ENCODE measurements around the gene MOAP1. TPM values are rescaled to one million over a fixed set of nuclear protein-coding genes. Genes with fewer than 3 reads are reported as not detected.
"Not testable (repeated sequence)": the region's sequence is repeated elsewhere in the genome, so short reads cannot be mapped to it uniquely, and the experiment has no call there.

The MOAP1 gene
- total RNA-seq, 1 experiment from 2014 or later = 9.3 TPM

- BruUV-seq (replicated peaks) = no TSS peak
- H3K4me2 ChIP-seq = no peak overlapping the region
Observed at GRCh38 chr14:93175492-93175891, 9.2 kb downstream of the MOAP1 start.

DNA sequence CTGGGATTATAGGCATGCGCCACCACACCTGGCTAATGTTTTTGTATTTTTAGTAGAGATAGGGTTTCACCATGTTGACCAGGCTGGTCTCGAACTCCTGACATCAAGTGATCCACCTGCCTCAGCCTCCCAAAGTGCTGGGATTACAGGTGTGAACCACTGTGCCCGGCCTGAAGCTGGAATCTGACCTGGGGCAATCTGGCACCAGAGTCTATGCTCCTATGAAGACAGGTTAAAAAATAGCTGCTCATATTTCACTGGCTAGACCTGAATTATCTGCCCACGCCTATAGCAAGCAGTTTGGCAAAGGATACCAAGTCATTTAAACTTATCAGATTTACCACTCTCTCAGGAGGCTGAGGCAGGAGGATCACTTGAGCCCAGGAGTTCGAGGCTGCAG lies 10.0 kb downstream of the MOAP1 start:
- H2AFZ ChIP-seq; H3K79me2 ChIP-seq (ENCODE audit: low read depth); CTCF ChIA-PET; H3K9me2 ChIP-seq (ENCODE audit: insufficient read depth); H3K4me2 ChIP-seq; H3K4me1 ChIP-seq (replicated peaks; ENCODE audit: insufficient read depth); H3K27ac ChIP-seq; intact Hi-C loops (cut with micrococcal nuclease; ENCODE audit: unreplicated experiment); POLR2A ChIA-PET (ENCODE audit: unreplicated experiment); H3K36me3 ChIP-seq (ENCODE audit: low read depth); H4K20me1 ChIP-seq (ENCODE audit: insufficient read depth); H3K27me3 ChIP-seq (ENCODE audit: insufficient read depth, low read depth); H3K9me3 ChIP-seq (ENCODE audit: insufficient read depth, low read depth); H3K4me3 ChIP-seq; BruUV-seq (replicated peaks): not testable (repeated sequence)
- H3F3A ChIP-seq (ENCODE audit: insufficient read depth, low read depth) = peaks cover 18% of the 10 kb centered on the region
- peak; percentile 22 to 77 for DNase-seq

More at GRCh38 chr14:93175492-93175891, 9.2 kb downstream of the MOAP1 start:
- ChIA-PET POLR2A (ENCODE audit: unreplicated experiment) (no interaction called here), CTCF (no interaction called here)
- H3F3A ChIP-seq (ENCODE audit: insufficient read depth, low read depth) = peaks cover 18% of the 10 kb centered on the region
- no peaks in the 10 kb centered on the region for H3K9me2 ChIP-seq (ENCODE audit: insufficient read depth)
- H3K9me3 ChIP-seq (ENCODE audit: insufficient read depth, low read depth) = no peaks in the 10 kb centered on the region
- intact Hi-C loops (cut with micrococcal nuclease; ENCODE audit: unreplicated experiment) = no loop called here
- H3K27me3 ChIP-seq (ENCODE audit: insufficient read depth, low read depth) = no peaks in the 10 kb centered on the region
- H3K4me1 ChIP-seq (replicated peaks; ENCODE audit: insufficient read depth) = no peaks in the 10 kb centered on the region
- no peak overlapping the region for H2AFZ ChIP-seq
- H3K36me3 ChIP-seq (ENCODE audit: low read depth) = no peaks in the 10 kb centered on the region
- H3K27ac ChIP-seq = no peak overlapping the region
- TF ChIP-seq, protein P1, sequence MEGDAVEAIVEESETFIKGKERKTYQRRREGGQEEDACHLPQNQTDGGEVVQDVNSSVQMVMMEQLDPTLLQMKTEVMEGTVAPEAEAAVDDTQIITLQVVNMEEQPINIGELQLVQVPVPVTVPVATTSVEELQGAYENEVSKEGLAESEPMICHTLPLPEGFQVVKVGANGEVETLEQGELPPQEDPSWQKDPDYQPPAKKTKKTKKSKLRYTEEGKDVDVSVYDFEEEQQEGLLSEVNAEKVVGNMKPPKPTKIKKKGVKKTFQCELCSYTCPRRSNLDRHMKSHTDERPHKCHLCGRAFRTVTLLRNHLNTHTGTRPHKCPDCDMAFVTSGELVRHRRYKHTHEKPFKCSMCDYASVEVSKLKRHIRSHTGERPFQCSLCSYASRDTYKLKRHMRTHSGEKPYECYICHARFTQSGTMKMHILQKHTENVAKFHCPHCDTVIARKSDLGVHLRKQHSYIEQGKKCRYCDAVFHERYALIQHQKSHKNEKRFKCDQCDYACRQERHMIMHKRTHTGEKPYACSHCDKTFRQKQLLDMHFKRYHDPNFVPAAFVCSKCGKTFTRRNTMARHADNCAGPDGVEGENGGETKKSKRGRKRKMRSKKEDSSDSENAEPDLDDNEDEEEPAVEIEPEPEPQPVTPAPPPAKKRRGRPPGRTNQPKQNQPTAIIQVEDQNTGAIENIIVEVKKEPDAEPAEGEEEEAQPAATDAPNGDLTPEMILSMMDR (conservative IDR thresholded peaks at IDR 0.05) = no peak
- DNase-seq = no peak
- H3K4me3 ChIP-seq = no peak overlapping the region
- H3K79me2 ChIP-seq (ENCODE audit: low read depth) = no peaks in the 10 kb centered on the region
- H4K20me1 ChIP-seq (ENCODE audit: insufficient read depth) = no peaks in the 10 kb centered on the region

DNA sequence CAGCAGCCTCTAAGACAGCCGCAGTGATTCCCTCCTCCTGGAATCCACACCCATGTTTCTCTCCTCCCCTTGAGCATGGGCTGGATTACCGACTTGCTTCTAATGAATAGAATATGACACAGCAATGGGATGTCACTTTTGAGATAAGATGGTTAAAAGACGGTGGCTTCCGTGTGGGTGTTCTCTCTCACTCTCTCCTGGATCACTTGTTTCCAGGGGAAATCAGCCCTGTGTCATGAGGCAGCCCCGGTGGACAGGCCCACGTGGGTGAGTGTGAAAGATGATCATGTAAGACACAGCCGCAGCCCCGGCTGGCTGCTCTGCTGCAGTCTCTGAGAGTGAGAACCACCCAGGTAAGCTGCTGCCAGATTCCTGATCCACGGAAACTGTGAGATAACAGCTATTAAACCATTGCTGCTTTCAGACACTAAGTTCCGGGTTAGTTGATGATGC lies 10.7 kb downstream of the MOAP1 start:
- ChIA-PET POLR2A (ENCODE audit: unreplicated experiment) (no interaction called here), CTCF (no interaction called here)
- Histone ChIP-seq H3K79me2 (ENCODE audit: low read depth) (no peaks in the 10 kb centered on the region), H3K4me3 (no peak overlapping the region), H3K36me3 (ENCODE audit: low read depth) (no peaks in the 10 kb centered on the region), H3K9me2 (ENCODE audit: insufficient read depth) (no peaks in the 10 kb centered on the region), H2AFZ (no peak overlapping the region), H4K20me1 (ENCODE audit: insufficient read depth) (no peaks in the 10 kb centered on the region), H3F3A (ENCODE audit: insufficient read depth, low read depth) (peaks cover 18% of the 10 kb centered on the region), H3K27ac (no peak overlapping the region), H3K9me3 (ENCODE audit: insufficient read depth, low read depth) (no peaks in the 10 kb centered on the region), H3K4me2 (no peak overlapping the region), H3K27me3 (ENCODE audit: insufficient read depth, low read depth) (no peaks in the 10 kb centered on the region), H3K4me1 (replicated peaks; ENCODE audit: insufficient read depth) (no peaks in the 10 kb centered on the region)
- BruUV-seq (replicated peaks) = no TSS peak
- no peak for DNase-seq
- TF ChIP-seq, protein P1 (conservative IDR thresholded peaks at IDR 0.05) = no peak
- no peak for TF ChIP-seq EZH2 (IDR thresholded peaks at IDR 0.05; ENCODE audit: low read depth)
- intact Hi-C loops (cut with micrococcal nuclease; ENCODE audit: unreplicated experiment) = no loop called here

GRCh38 chr14:93171376-93171775 lies 13.3 kb downstream of the MOAP1 start:
- POLR2A ChIA-PET (ENCODE audit: unreplicated experiment) = no interaction called here
- peak overlapping the region; percentile 43; the same call in 1 of the 2 replicates for H3K27ac ChIP-seq

GRCh38 chr14:93170141-93170540 lies 14.6 kb downstream of the MOAP1 start:
- POLR2A ChIA-PET (ENCODE audit: unreplicated experiment); H3K9me3 ChIP-seq (ENCODE audit: insufficient read depth, low read depth); intact Hi-C loops (cut with micrococcal nuclease; ENCODE audit: unreplicated experiment); H4K20me1 ChIP-seq (ENCODE audit: insufficient read depth); H3K79me2 ChIP-seq (ENCODE audit: low read depth); H3K4me3 ChIP-seq; H2AFZ ChIP-seq; CTCF ChIA-PET; H3K27ac ChIP-seq; BruUV-seq (replicated peaks); H3K36me3 ChIP-seq (ENCODE audit: low read depth); DNase-seq; H3K4me2 ChIP-seq; H3K4me1 ChIP-seq (replicated peaks; ENCODE audit: insufficient read depth); H3K9me2 ChIP-seq (ENCODE audit: insufficient read depth); H3K27me3 ChIP-seq (ENCODE audit: insufficient read depth, low read depth): not testable (repeated sequence)
- peaks cover 18% of the 10 kb centered on the region for H3F3A ChIP-seq (ENCODE audit: insufficient read depth, low read depth)

More at GRCh38 chr14:93171376-93171775, 13.3 kb downstream of the MOAP1 start:
- no peaks in the 10 kb centered on the region for H3K27me3 ChIP-seq (ENCODE audit: insufficient read depth, low read depth)
- no peaks in the 10 kb centered on the region for H3K79me2 ChIP-seq (ENCODE audit: low read depth)
- TF ChIP-seq, protein P1 (conservative IDR thresholded peaks at IDR 0.05) = no peak
- no peak for TF ChIP-seq EZH2 (IDR thresholded peaks at IDR 0.05; ENCODE audit: low read depth)
- H3K4me1 ChIP-seq (replicated peaks; ENCODE audit: insufficient read depth) = no peaks in the 10 kb centered on the region
- no TSS peak for BruUV-seq (replicated peaks)
- H3F3A ChIP-seq (ENCODE audit: insufficient read depth, low read depth) = peaks cover 18% of the 10 kb centered on the region
- H2AFZ ChIP-seq = no peak overlapping the region
- CTCF ChIA-PET = interaction anchor here (0.6 kb wide), 1 partner anchor 29 kb away, joined by 3 read pairs; no protein-coding TSS in a partner anchor
- H3K36me3 ChIP-seq (ENCODE audit: low read depth) = no peaks in the 10 kb centered on the region
- peak overlapping the region; percentile 33; the same call in 1 of the 2 replicates for H3K4me2 ChIP-seq
- no peaks in the 10 kb centered on the region for H4K20me1 ChIP-seq (ENCODE audit: insufficient read depth)
- intact Hi-C loops (cut with micrococcal nuclease; ENCODE audit: unreplicated experiment) = no loop called here
- H3K4me3 ChIP-seq = no peak overlapping the region
- no peaks in the 10 kb centered on the region for H3K9me3 ChIP-seq (ENCODE audit: insufficient read depth, low read depth)
- peak in 1 of 2 experiments; percentile 78 for DNase-seq
- no peaks in the 10 kb centered on the region for H3K9me2 ChIP-seq (ENCODE audit: insufficient read depth)

All from PC-9 (cell line).